Measurements from ENCODE around the gene USP24.
"Not testable (repeated sequence)": the region's sequence is repeated elsewhere in the genome, so short reads cannot be mapped to it uniquely, and the experiment has no call there.

Gene USP24

GRCh38 chr1:55229726-55230125, 14.6 kb upstream of the USP24 start:
- DNase-seq (ENCODE audit: low read depth), result not testable (repeated sequence)

- DNase-seq (ENCODE audit: low read depth), result no peak
Measured at GRCh38 chr1:55225228-55225627, 10.1 kb upstream of the USP24 start.

- no peak for DNase-seq (ENCODE audit: low read depth)
Measured at GRCh38 chr1:55224729-55225128, 9.6 kb upstream of the USP24 start.

GRCh38 chr1:55222152-55222551, 7.0 kb upstream of the USP24 start:
- DNase-seq (ENCODE audit: low read depth), result no peak

GRCh38 chr1:55217226-55217986, 2.2 kb upstream of the USP24 start:
- no peak for DNase-seq (ENCODE audit: low read depth)

DNA sequence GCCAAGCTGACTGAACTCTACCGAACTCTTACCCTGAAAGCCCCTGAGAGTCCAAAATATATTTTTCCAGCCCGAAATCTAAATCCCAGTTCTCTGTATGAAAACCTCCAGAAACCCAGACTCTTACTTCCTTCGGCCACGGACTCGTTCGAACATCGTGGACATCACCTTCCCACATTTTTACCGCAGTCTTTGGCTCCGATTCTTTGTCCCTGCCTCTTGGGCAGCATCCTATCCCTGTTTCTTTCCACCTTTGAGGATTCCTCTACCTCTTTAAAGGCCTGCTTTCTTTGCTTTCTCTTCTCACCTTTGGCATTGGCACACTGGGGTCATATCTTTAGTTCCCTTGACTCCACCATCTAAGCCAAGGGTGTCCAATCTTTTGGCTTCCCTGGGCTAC, 932 bp upstream of the USP24 start:
- no peak for DNase-seq (ENCODE audit: low read depth)

GRCh38 chr1:55214934-55215193, 300 bp downstream of the USP24 start:
- no peak for DNase-seq (ENCODE audit: low read depth)

DNA sequence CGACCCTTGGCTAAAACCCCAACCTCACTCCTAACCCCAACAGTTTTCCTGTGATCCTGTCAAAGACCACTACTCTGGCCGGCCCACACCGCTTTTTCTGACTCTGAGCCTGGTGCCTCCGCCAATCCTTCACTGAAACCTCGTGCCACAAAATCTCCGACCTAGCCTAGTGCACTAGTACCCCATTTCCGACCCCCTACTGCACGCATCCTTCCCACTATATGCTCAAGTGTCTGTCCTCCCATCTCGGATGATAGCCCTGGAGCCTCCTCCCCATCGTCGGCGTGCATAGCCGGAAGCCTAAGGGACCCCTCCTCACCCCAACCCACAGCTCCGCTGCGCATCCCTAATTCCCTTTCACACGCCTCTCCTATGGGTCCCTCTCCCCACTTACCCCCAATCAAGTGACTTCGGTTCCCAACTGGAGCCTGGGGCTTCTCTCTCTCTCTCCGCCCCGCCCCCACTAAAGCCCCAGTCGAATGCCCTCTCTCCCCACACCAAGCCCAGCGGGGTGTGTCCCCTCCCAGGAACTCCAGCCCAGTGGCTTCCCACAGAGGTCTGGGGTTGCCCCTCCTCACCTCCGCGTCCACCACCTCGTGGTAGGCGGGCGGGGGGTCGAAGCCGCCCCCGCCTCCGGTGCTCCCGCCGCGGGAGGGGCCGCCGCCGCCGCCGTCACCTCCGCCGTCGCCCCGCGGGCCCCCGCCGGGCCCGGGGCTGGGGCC, 791 bp downstream of the USP24 start:
- DNase-seq (ENCODE audit: low read depth), result peak; percentile 35

DNA sequence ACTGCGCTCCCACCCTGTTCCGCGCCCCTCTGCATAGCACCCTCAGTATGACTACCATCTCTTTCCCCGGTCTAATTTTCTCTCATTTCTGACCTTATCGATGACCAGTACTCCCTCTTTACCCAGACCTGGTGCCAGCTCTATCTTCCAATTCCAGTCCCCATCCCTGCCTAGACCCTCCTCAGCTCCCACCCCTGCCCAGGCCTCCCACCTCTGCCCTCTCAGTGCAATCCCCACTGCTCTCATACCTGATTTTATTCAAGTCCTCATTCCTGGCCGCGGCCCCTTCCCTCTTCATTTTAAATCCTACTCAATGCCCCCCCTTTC, 1.3 kb downstream of the USP24 start:
- no peak for DNase-seq (ENCODE audit: low read depth)

GRCh38 chr1:55213151-55213884, 1.8 kb downstream of the USP24 start:
- DNase-seq (ENCODE audit: low read depth), result no peak

DNA sequence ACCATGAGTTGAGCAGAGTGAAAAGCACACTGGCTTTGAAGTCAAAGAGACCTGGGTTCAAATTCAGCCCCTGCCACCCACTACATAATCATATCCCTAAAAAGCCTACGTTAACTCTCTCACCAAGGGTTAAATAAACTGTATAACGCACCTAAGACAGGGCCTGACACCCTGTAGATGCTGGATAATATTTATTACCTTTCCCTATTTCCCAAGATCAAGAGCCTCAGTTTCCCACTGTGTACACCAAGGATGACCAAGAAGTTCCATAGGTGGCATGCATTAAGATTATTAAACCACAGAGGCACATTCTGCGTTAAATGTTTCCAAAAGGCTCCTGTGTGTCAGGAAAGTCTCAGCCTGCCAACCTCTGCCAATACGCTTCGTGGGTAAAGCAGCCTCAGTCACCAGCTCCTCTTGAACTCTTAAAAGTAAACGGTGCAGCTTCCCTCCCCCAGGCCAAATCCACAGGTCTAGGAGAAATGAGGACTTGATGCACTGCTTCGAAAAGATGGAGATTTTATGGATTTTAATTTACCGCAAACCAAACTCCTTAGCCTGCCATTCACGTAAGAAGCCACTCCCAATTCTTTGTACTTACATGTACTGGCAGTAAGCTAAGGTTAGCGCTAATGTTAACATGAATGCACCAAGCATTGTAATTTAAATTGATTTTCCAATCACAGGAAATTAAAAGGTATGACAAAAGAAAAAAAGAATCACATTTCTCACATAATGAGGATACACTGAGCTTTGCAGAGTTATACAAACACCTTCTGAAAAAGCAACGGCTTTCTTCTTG, 2.6 kb downstream of the USP24 start:
- DNase-seq (ENCODE audit: low read depth), result no peak

- DNase-seq (ENCODE audit: low read depth), result no peak
Measured at GRCh38 chr1:55211863-55212262, 3.3 kb downstream of the USP24 start.

DNA sequence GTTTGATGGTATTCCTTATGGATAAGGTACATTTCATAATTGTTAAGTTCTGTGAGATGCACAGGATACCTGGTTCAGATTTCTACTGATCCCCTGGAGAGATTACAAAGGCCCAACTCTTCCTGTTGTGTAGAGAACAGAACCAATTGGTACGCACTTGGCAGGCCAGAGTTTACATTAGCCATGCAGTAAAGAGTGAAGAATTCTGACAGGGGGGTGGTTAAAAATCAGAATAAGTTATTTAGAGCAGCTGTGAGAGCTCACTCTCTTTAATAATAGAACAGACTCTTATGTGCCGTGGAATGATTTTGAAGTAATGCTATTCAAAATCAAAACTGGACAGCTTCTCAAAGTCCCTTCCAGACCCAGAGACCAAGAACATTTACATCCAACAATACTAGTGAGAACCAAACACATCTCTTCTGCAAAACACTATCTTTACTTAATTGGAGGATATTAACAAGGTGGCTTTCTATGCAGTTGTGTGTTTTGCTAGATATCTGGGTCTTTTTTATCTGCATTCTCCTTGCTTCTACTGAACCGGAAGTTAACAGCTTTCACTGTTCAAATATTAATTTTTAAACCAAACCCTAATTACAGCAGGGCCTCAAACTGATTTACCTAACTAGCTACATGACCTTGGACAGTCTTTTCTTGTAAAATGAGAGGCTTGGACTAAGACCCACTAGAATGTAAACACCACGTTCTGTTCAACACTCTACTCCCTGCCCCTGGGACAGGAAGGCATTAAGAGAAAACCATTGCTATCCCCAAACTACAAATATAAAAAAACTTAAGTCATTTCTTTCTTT, 4.0 kb downstream of the USP24 start:
- no peak for DNase-seq (ENCODE audit: low read depth)

DNA sequence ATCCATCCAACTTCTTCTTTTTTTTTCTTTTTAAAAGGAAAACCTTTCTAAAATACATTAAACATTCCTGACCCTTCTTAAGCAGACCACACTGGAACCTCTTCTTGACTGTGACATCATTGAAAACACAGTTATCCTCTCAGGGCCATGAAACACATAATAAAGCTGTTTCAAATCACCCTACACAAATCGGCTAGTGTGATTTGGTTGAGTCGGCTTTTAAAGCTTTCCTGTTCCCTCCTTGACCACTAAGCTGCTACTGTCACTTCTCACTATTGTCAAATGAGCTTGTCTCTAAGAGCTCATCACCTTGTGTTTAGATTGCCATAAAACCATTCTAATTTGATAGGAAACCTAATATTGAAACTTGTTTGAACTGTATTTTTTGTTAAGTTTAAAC, 5.9 kb downstream of the USP24 start:
- no peak for DNase-seq (ENCODE audit: low read depth)

DNA sequence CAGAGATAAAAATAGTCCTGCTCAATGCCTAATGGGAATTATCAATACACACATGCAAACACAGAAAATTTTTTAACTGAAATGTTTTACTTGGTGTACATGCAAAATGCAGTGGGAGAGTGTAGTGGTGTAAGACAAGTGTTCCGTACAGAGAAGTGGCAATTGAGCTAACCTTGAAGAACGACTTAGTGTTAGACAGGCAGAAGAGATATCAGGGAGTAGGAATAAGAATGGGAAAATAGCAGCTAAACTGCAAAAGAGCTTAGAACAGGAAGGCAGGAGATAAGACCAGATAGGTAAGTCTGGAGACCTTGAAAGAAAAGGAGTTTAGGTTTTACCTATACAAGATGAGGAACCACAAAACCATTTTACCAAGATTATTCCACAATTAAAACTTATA, 9.0 kb downstream of the USP24 start:
- DNase-seq (ENCODE audit: low read depth), result no peak

DNA sequence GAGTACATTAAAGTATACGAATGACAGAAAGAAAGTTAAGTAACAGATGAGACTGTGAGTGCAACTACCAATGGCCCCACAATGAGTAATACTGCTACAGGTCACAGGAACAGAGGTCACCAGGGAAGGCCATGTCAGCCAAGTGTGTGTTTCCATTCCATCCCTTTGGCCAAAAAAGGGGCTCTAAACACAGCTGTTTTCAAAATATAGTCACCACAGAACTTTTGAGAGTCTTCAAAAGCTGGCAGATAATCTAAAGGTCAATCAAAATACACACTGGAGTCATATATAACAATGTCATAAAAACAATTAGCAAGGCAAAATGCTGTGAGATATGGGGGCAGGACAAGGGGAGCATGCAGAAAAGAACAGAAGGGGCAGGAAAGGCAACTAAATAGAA, 10.2 kb downstream of the USP24 start:
- DNase-seq (ENCODE audit: low read depth), result no peak

DNA sequence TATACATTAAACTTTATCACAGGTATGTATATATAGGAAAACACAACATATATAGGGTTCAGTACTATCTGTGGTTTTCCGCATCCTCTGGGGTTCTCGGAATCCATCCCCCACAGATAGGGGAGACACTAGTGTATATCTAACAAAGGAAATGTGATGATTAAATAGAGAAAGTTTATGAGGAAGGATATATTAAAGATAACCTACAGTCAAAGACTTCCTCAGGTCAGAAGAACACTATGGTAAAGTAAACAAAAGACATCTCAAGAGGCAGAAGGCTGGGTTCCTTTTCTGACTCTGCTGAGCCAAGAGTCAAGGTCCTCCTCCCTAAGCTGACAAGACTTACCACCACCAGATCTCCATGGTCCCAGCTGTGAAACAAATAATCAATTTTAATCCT, 12.1 kb downstream of the USP24 start:
- no peak for DNase-seq (ENCODE audit: low read depth)

DNA sequence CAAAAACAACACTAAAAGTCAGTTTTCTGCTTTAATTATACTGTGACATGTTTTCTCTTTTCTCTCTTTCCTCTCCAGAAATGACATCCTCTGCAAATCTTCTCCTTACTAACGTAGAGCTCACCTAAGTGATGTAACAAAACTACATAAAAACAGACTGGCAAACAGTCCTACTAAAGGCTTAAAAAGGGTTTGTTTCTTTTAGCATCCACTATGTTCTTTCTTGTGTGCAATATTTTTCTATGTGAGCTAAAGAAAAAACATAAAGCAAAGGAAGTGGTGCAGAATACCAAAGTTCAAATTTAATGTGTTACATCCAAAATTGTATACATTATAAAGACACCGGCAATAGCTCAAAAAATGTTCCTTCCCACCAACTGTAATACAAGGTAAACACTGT, 14.5 kb downstream of the USP24 start:
- no peak for DNase-seq (ENCODE audit: low read depth)

DNA sequence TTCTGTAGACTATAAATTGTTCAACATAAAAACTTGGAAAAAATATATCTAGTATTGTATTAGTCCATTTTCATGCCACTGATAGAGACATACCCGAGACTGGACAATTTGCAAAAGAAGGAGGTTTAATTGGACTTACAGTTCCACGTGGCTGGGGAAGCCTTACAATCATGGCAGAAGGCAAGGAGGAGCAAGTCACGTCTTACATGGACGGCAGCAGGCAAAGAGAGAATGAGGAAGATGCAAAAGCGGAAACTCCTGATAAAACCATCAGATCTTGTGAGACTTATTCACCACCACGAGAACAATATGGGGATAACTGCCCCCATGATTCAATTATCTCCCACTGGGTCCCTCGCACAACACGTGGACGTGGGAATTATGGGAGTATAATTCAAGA, 15.4 kb downstream of the USP24 start:
- DNase-seq (ENCODE audit: low read depth), result not testable (repeated sequence)

GRCh38 chr1:55198044-55198443, 17.1 kb downstream of the USP24 start:
- DNase-seq (ENCODE audit: low read depth), result no peak

DNA sequence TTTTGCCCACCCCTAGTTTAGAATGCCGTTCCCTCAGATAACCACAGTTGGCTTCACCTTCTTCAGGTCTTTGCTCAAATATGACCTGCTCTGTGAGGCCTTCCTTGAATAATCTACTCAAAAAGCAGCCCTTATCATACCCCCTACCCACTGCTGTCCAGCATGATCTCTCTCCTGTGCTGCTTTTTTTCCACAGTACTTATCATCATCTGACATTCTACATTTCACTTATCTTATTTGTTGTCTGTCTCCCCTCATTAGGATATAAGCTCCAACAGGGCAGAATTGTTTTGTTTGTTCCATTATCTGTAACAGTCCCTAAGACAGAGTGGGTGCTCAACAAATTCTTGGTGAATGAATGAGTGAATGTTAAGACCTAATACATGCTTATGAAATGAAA, 18.1 kb downstream of the USP24 start:
- DNase-seq (ENCODE audit: low read depth), result no peak

Measured in T-helper 22 cell (primary cell).